ENCODE results near the gene SMAD3. TPM values are rescaled to one million over a fixed set of nuclear protein-coding genes. Genes with fewer than 3 reads are reported as not detected.
A peak's percentile ranks its signal among the peaks of the same experiment; 100 is the strongest.

Gene SMAD3
- total and polyA plus RNA-seq, 2 donors (not counting 1 experiment from before 2014, with no cell fraction given), result 55.9 to 163 TPM

DNA sequence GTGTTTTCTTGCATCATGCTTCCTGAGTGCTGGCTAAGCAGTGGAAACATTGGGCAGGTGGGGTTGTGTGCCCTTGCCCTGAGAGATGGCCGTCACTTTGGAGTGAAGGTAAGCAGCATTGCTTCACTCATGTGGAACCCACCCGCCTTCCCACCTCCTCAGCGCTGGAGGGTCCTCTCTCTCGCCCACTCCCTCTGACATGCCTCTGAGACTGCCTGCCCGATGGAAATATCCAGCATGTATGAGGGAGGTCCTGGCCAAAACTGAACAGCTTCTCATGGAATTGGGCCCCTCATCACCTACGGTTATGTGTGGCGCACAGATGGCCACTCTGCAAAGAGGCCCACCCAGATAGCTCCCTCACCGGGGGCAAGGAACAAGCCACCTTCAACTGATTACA lies 48.6 kb downstream of the SMAD3 start:
- Mint-ChIP-seq H3K27me3 (no peaks in the 10 kb centered on the region), H3K4me1 (peaks cover 64% of the 10 kb centered on the region), H3K4me3 (no peak overlapping the region), H3K27ac (peak overlapping the region; percentile 96), H3K9me3 (ENCODE audit: insufficient read depth) (peaks cover 2% of the 10 kb centered on the region)
- Histone ChIP-seq H3K27me3 (replicated peaks in 1 of 4; ENCODE audit: control extremely low read depth in 1 of 4, control insufficient read depth in 3 of 4, insufficient read depth in 4 of 4, low read length in 3 of 4) (no peaks in the 10 kb centered on the region), H3K36me3 (replicated peaks in 1 of 2; ENCODE audit: control extremely low read depth in 1 of 2, control insufficient read depth in 1 of 2, extremely low read depth in 1 of 2, insufficient read depth in 2 of 2, low read length in 1 of 2) (peaks cover 0 to 4% of the 10 kb centered on the region in 2 experiments), H4K20me1 (ENCODE audit: control insufficient read depth, insufficient read depth, low read length, poor library complexity, severe bottlenecking) (no peaks in the 10 kb centered on the region), H3K4me3 (ENCODE audit: control extremely low read depth in 1 of 5, extremely low read depth in 1 of 5, insufficient read depth in 1 of 5, low read depth in 2 of 5, low read length in 4 of 5) (no peak overlapping the region), H3K4me1 (ENCODE audit: control insufficient read depth in 2 of 2, insufficient read depth in 2 of 2, low read length in 2 of 2) (peaks cover 81 to 85% of the 10 kb centered on the region in 2 donors), H3K4me2 (replicated peaks; ENCODE audit: low read depth, low read length, poor library complexity, severe bottlenecking) (peak overlapping the region; percentile 67), H3K9me3 (ENCODE audit: control extremely low read depth in 1 of 3, control insufficient read depth in 2 of 3, insufficient read depth in 1 of 3, low read length in 2 of 3) (peaks cover 0 to 8% (median 0%) of the 10 kb centered on the region in 3 donors), H3K79me2 (ENCODE audit: control insufficient read depth, insufficient read depth, low read length) (peaks cover 91% of the 10 kb centered on the region), H3K9ac (ENCODE audit: low read length) (no peak overlapping the region), H3K27ac (ENCODE audit: low read length in 2 of 2) (peak overlapping the region; percentile 75 to 90), H2AFZ (ENCODE audit: insufficient read depth, low read depth, low read length, poor library complexity, severe bottlenecking) (no peak overlapping the region)
- WGBS (ENCODE audit: insufficient coverage), result 90% methylated on average over 8 of the region's 8 CpGs
- intact Hi-C loops (cut with micrococcal nuclease), result no loop called here
- CTCF ChIA-PET, result interaction anchor here (0.8 kb wide), 1 partner anchor 30 kb away, joined by 3 read pairs; no protein-coding TSS in a partner anchor
- no peak for DNase-seq
- POLR2A ChIA-PET, result interaction anchor here (0.5 kb wide), 1 partner anchor 50 kb away, joined by 7 read pairs; no protein-coding TSS in a partner anchor
- no peak for ATAC-seq (ENCODE audit: low read depth)
- TF ChIP-seq EZH2 (IDR thresholded peaks at IDR 0.05; ENCODE audit: borderline replicate concordance, insufficient read depth, low read depth, low read length, poor library complexity, severe bottlenecking), result no peak
- TF ChIP-seq, protein P1, sequence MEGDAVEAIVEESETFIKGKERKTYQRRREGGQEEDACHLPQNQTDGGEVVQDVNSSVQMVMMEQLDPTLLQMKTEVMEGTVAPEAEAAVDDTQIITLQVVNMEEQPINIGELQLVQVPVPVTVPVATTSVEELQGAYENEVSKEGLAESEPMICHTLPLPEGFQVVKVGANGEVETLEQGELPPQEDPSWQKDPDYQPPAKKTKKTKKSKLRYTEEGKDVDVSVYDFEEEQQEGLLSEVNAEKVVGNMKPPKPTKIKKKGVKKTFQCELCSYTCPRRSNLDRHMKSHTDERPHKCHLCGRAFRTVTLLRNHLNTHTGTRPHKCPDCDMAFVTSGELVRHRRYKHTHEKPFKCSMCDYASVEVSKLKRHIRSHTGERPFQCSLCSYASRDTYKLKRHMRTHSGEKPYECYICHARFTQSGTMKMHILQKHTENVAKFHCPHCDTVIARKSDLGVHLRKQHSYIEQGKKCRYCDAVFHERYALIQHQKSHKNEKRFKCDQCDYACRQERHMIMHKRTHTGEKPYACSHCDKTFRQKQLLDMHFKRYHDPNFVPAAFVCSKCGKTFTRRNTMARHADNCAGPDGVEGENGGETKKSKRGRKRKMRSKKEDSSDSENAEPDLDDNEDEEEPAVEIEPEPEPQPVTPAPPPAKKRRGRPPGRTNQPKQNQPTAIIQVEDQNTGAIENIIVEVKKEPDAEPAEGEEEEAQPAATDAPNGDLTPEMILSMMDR (IDR thresholded peaks at IDR 0.05), result no peak

- H3K79me2 ChIP-seq (ENCODE audit: control insufficient read depth, insufficient read depth, low read length), result peaks cover 91% of the 10 kb centered on the region
- peaks cover 0 to 4% of the 10 kb centered on the region in 2 experiments for H3K36me3 ChIP-seq (replicated peaks in 1 of 2; ENCODE audit: control extremely low read depth in 1 of 2, control insufficient read depth in 1 of 2, extremely low read depth in 1 of 2, insufficient read depth in 2 of 2, low read length in 1 of 2)
- Mint-ChIP-seq H3K27me3 (no peaks in the 10 kb centered on the region), H3K27ac (peak overlapping the region; percentile 96), H3K4me3 (peak overlapping the region; percentile 68), H3K4me1 (peaks cover 72% of the 10 kb centered on the region), H3K9me3 (ENCODE audit: insufficient read depth) (peaks cover 2% of the 10 kb centered on the region)
- ChIA-PET CTCF (interaction anchor here (1.4 kb wide), 1 partner anchor 94 kb away, joined by 3 read pairs; no protein-coding TSS in a partner anchor), POLR2A (interaction anchor here (0.9 kb wide), 1 partner anchor 22 kb away, joined by 3 read pairs; no protein-coding TSS in a partner anchor)
- WGBS (ENCODE audit: insufficient coverage), result 88% methylated on average over 6 of the region's 6 CpGs
- peak overlapping the region; percentile 75 to 90 for H3K27ac ChIP-seq (ENCODE audit: low read length in 2 of 2)
- intact Hi-C loops (cut with micrococcal nuclease), result no loop called here
- H3K9me3 ChIP-seq (ENCODE audit: control extremely low read depth in 1 of 3, control insufficient read depth in 2 of 3, insufficient read depth in 1 of 3, low read length in 2 of 3), result peaks cover 0 to 8% (median 0%) of the 10 kb centered on the region in 3 donors
- TF ChIP-seq EZH2 (IDR thresholded peaks at IDR 0.05; ENCODE audit: borderline replicate concordance, insufficient read depth, low read depth, low read length, poor library complexity, severe bottlenecking), result no peak
- TF ChIP-seq, protein P1 (IDR thresholded peaks at IDR 0.05), result no peak
- H3K9ac ChIP-seq (ENCODE audit: low read length), result no peak overlapping the region
- peak overlapping the region; percentile 67 for H3K4me2 ChIP-seq (replicated peaks; ENCODE audit: low read depth, low read length, poor library complexity, severe bottlenecking)
- H4K20me1 ChIP-seq (ENCODE audit: control insufficient read depth, insufficient read depth, low read length, poor library complexity, severe bottlenecking), result no peaks in the 10 kb centered on the region
- ATAC-seq (ENCODE audit: low read depth), result no peak
- H3K4me1 ChIP-seq (ENCODE audit: control insufficient read depth in 2 of 2, insufficient read depth in 2 of 2, low read length in 2 of 2), result peaks cover 81 to 85% of the 10 kb centered on the region in 2 donors
- DNase-seq, result no peak
- no peaks in the 10 kb centered on the region for H3K27me3 ChIP-seq (replicated peaks in 1 of 4; ENCODE audit: control extremely low read depth in 1 of 4, control insufficient read depth in 3 of 4, insufficient read depth in 4 of 4, low read length in 3 of 4)
- H3K4me3 ChIP-seq (ENCODE audit: control extremely low read depth in 1 of 5, extremely low read depth in 1 of 5, insufficient read depth in 1 of 5, low read depth in 2 of 5, low read length in 4 of 5), result no peak overlapping the region
- H2AFZ ChIP-seq (ENCODE audit: insufficient read depth, low read depth, low read length, poor library complexity, severe bottlenecking), result no peak overlapping the region
These were observed 49.6 kb downstream of the SMAD3 start for GRCh38 chr15:67114846-67115585.
